H9 (cell line): ENCODE results near the gene MEPE. TPM values are rescaled to one million over a fixed set of nuclear protein-coding genes. Genes with fewer than 3 reads are reported as not detected.

ENCODE experiments used
- DNase-seq: peaks from one replicate; pipeline ENCODE4 v3.0.0-alpha.2; 2017
- H2AFZ ChIP-seq: one replicate; pipeline ENCODE4 v1.6.1; 2013; ENCODE audit warnings: mild to moderate bottlenecking, low read length, control low read depth, moderate library complexity
- H2AK5ac ChIP-seq: 2 replicates; pipeline ENCODE4 v1.6.1; 2013; ENCODE audit warnings: low read length, control low read depth, mixed read lengths; ENCODE audit not compliant: insufficient read length
- H2BK120ac ChIP-seq: one replicate; pipeline ENCODE4 v1.6.1; 2013; ENCODE audit warnings: low read depth, mild to moderate bottlenecking, low read length, control low read depth, inconsistent platforms; ENCODE audit not compliant: poor library complexity, severe bottlenecking
- H2BK12ac ChIP-seq: 2 replicates; pipeline ENCODE4 v1.6.1; 2013; ENCODE audit warnings: low read length, control low read depth, mixed read lengths, low read depth; ENCODE audit not compliant: insufficient read length
- H2BK15ac ChIP-seq: 2 replicates; pipeline ENCODE4 v1.6.1; 2013; ENCODE audit warnings: low read depth, low read length, control low read depth
- H2BK20ac ChIP-seq: one replicate; pipeline ENCODE4 v1.6.1; 2013; ENCODE audit warnings: low read depth, mild to moderate bottlenecking, low read length, control low read depth, inconsistent platforms; ENCODE audit not compliant: poor library complexity, severe bottlenecking
- H2BK5ac ChIP-seq: 2 replicates; pipeline ENCODE4 v1.6.1; 2013; ENCODE audit warnings: low read length, control low read depth, mixed read lengths; ENCODE audit not compliant: insufficient read length
- H3K14ac ChIP-seq: 2 replicates; pipeline ENCODE4 v1.6.1; 2013; ENCODE audit warnings: low read length, control low read depth; ENCODE audit not compliant: insufficient read depth
- H3K18ac ChIP-seq: 2 replicates; pipeline ENCODE4 v1.6.1; 2013; ENCODE audit warnings: low read depth, mild to moderate bottlenecking, mixed read lengths, low read length, control low read depth; ENCODE audit not compliant: insufficient read length
- H3K23ac ChIP-seq: 2 replicates; pipeline ENCODE4 v1.6.1; 2013; ENCODE audit warnings: low read length, control low read depth, mixed read lengths, low read depth; ENCODE audit not compliant: insufficient read length
- H3K23me2 ChIP-seq: 2 replicates; pipeline ENCODE4 v1.6.1; 2013; ENCODE audit warnings: low read depth, mild to moderate bottlenecking, mixed read lengths, low read length, control low read depth; ENCODE audit not compliant: insufficient read length, poor library complexity, severe bottlenecking
- H3K27ac ChIP-seq: 2 replicates; pipeline ENCODE4 v1.5.1; 2013; ENCODE audit warnings: low read length, control low read depth, mixed read lengths, low read depth; ENCODE audit not compliant: insufficient read length
- H3K27me3 ChIP-seq: 2 replicates; pipeline ENCODE4 v1.6.1; 2013; ENCODE audit warnings: low read length, control low read depth, inconsistent platforms; ENCODE audit not compliant: insufficient read depth
- H3K4ac ChIP-seq: 2 replicates; pipeline ENCODE4 v1.6.1; 2013; ENCODE audit warnings: low read depth, mild to moderate bottlenecking, control low read depth, inconsistent platforms, low read length, moderate library complexity
- H3K4me1 ChIP-seq: 2 replicates; pipeline ENCODE4 v1.6.1; 2013; ENCODE audit warnings: low read length, control low read depth, inconsistent platforms; ENCODE audit not compliant: insufficient read depth
- H3K4me2 ChIP-seq: 2 replicates; pipeline ENCODE4 v1.6.1; 2013; ENCODE audit warnings: low read length, control low read depth, mixed read lengths; ENCODE audit not compliant: insufficient read length, insufficient read depth
- H3K56ac ChIP-seq: 2 replicates; pipeline ENCODE4 v1.6.1; 2013; ENCODE audit warnings: low read depth, mild to moderate bottlenecking, mixed read lengths, low read length, control low read depth; ENCODE audit not compliant: insufficient read length
- H3K79me1 ChIP-seq: 2 replicates; pipeline ENCODE4 v1.6.1; 2013; ENCODE audit warnings: low read depth, mild to moderate bottlenecking, moderate library complexity, low read length, control low read depth, inconsistent platforms; ENCODE audit not compliant: insufficient read depth, poor library complexity, severe bottlenecking
- H3K79me2 ChIP-seq: 2 replicates; pipeline ENCODE4 v1.6.1; 2013; ENCODE audit warnings: low read length, control low read depth, inconsistent platforms; ENCODE audit not compliant: insufficient read depth
- H3K9ac ChIP-seq: 2 replicates; pipeline ENCODE4 v1.6.1; 2013; ENCODE audit warnings: low read length, control low read depth, mixed read lengths; ENCODE audit not compliant: insufficient read length; ENCODE audit errors: extremely low read depth
- H3K9me3 ChIP-seq: one replicate; pipeline ENCODE4 v1.6.1; 2013; ENCODE audit warnings: low read depth, low read length, inconsistent platforms; ENCODE audit not compliant: control insufficient read depth
- H3T11ph ChIP-seq: one replicate; pipeline ENCODE4 v1.6.1; 2013; ENCODE audit warnings: mild to moderate bottlenecking, low read length, control low read depth, inconsistent platforms
- H4K20me1 ChIP-seq: one replicate; pipeline ENCODE4 v1.6.1; 2013; ENCODE audit not compliant: control insufficient read depth, insufficient read length, insufficient read depth
- H4K5ac ChIP-seq: 2 replicates; pipeline ENCODE4 v1.6.1; 2013; ENCODE audit warnings: low read depth, mild to moderate bottlenecking, mixed read lengths, low read length, control low read depth; ENCODE audit not compliant: insufficient read length
- H4K8ac ChIP-seq: replicated peaks from 2 replicates; pipeline ENCODE4 v1.6.1; 2013; ENCODE audit warnings: low read length, control low read depth, mixed read lengths, low read depth; ENCODE audit not compliant: insufficient read length
- H4K91ac ChIP-seq: 2 replicates; pipeline ENCODE4 v1.6.1; 2013; ENCODE audit warnings: low read depth, mild to moderate bottlenecking, moderate library complexity, mixed read lengths, low read length, control low read depth; ENCODE audit not compliant: insufficient read length
- H3K27ac Mint-ChIP-seq, 3 experiments: 2 replicates in 2 of 3; 3 replicates in 1 of 3; pipeline ENCODE4 v1.8.0; 2020 to 2021; ENCODE audit warnings: mixed read lengths in 3 of 3, mild to moderate bottlenecking in 1 of 3, moderate library complexity in 1 of 3
- H3K27me3 Mint-ChIP-seq: 2 replicates; pipeline ENCODE4 v1.8.0; 2021; ENCODE audit warnings: low read depth, mild to moderate bottlenecking, moderate library complexity, mixed read lengths
- H3K36me3 Mint-ChIP-seq, 3 experiments: 2 replicates in 2 of 3; 3 replicates in 1 of 3; pipeline ENCODE4 v1.8.0; 2020 to 2021; ENCODE audit warnings: low read depth in 3 of 3, mixed read lengths in 3 of 3; ENCODE audit not compliant: insufficient read depth in 1 of 3
- H3K4me1 Mint-ChIP-seq, 2 experiments: 2 replicates each; pipeline ENCODE4 v1.8.0; 2020; ENCODE audit warnings: mixed read lengths in 2 of 2
- H3K4me3 Mint-ChIP-seq, 2 experiments: 2 replicates in 1 of 2; 3 replicates in 1 of 2; pipeline ENCODE4 v1.8.0; 2020 to 2021; ENCODE audit warnings: mild to moderate bottlenecking in 2 of 2, mixed read lengths in 2 of 2, moderate library complexity in 1 of 2
- H3K9me3 Mint-ChIP-seq, 2 experiments: 2 replicates in 1 of 2; 3 replicates in 1 of 2; pipeline ENCODE4 v1.8.0; 2020; ENCODE audit warnings: mild to moderate bottlenecking in 2 of 2, mixed read lengths in 2 of 2, moderate library complexity in 1 of 2
- WGBS: extraction: QIAGEN DNeasy Blood & Tissue Kit; methylation state at CpG from one replicate; pipeline ENCODE4 v1.1.7; 2013; ENCODE audit warnings: missing lambda C conversion rate, low lambda C conversion rate, mixed read lengths; ENCODE audit not compliant: insufficient read length; ENCODE audit errors: extremely low coverage; 5-methylcytosine and 5-hydroxymethylcytosine counted together
- total RNA-seq: library from RNA; stranded (reverse); gene quantifications from 2 replicates; pipeline ENCODE4 v1.2.1, GENCODE V29; 2021
- TF ChIP-seq, protein P1 (sequence below): fragments of 200-600 bp; sonication (generic); conservative IDR thresholded peaks from 3 replicates; pipeline ENCODE4 v1.8.0; 2021; ENCODE audit warnings: antibody characterized with exemption, mild to moderate bottlenecking

The MEPE gene
- total RNA-seq, 1 experiment from 2014 or later: not detected

DNA sequence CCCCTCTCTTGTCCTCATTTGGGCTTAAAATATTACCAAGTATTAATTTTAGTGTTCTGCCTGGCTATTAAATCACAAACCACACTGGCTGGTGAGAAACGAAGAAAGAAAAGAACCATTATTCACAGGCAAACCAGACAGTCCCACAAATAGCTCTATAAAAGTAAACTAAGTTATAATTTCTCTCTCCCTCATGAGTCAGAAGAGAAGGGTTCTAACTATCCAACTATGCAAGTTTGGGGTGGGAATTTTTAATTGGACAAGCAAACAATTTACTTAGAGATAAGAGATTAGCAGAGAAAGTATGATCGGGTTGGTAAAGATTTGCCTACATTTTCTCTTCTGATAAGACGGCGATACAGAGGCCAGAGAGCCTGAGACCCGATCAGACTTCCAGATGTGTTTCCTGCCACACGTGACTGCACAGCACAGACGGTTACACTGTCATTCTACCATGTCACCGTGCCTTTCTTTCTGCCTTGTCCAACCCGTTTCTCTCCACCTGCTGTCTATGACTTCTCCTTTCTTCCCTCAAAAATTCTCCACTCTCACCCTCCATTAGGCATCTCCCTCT, 52.3 kb downstream of the MEPE start:
- no peak overlapping the region for H3K27ac Mint-ChIP-seq
- no peaks in the 10 kb centered on the region for H3K79me1 ChIP-seq

More for the DNA sequence above, 52.3 kb downstream of the MEPE start:
- Histone ChIP-seq H3T11ph (no peak overlapping the region), H3K23me2 (no peaks in the 10 kb centered on the region), H4K20me1 (no peaks in the 10 kb centered on the region), H4K8ac (no peak overlapping the region), H3K23ac (no peak overlapping the region), H3K27me3 (no peaks in the 10 kb centered on the region), H3K79me2 (no peaks in the 10 kb centered on the region), H4K91ac (no peak overlapping the region), H3K4me1 (peaks cover 2% of the 10 kb centered on the region; the same call in 1 of the 2 replicates), H3K14ac (no peak overlapping the region), H4K5ac (no peak overlapping the region), H3K4ac (no peak overlapping the region), H2BK20ac (no peak overlapping the region), H3K9me3 (peaks cover 6% of the 10 kb centered on the region), H3K9ac (no peak overlapping the region), H2BK12ac (no peak overlapping the region), H2AK5ac (no peak overlapping the region), H3K27ac (no peak overlapping the region), H3K4me2 (no peak overlapping the region), H2BK5ac (no peak overlapping the region), H2BK15ac (no peak overlapping the region), H2AFZ (no peak overlapping the region), H2BK120ac (no peak overlapping the region), H3K18ac (no peak overlapping the region), H3K56ac (no peak overlapping the region)
- H3K36me3 Mint-ChIP-seq: peaks cover 15 to 20% (median 18%) of the 10 kb centered on the region in 3 experiments
- H3K4me1 Mint-ChIP-seq: peaks cover 4% of the 10 kb centered on the region in 2 experiments; a peak in 3 of 4 replicates
- WGBS: no CpG with 5 or more reads among the region's 9 CpGs
- H3K4me3 Mint-ChIP-seq: no peak overlapping the region
- peaks cover 17 to 19% of the 10 kb centered on the region in 2 experiments for H3K9me3 Mint-ChIP-seq
- H3K27me3 Mint-ChIP-seq: peaks cover 1% of the 10 kb centered on the region
- no peak for DNase-seq
- TF ChIP-seq, protein P1, sequence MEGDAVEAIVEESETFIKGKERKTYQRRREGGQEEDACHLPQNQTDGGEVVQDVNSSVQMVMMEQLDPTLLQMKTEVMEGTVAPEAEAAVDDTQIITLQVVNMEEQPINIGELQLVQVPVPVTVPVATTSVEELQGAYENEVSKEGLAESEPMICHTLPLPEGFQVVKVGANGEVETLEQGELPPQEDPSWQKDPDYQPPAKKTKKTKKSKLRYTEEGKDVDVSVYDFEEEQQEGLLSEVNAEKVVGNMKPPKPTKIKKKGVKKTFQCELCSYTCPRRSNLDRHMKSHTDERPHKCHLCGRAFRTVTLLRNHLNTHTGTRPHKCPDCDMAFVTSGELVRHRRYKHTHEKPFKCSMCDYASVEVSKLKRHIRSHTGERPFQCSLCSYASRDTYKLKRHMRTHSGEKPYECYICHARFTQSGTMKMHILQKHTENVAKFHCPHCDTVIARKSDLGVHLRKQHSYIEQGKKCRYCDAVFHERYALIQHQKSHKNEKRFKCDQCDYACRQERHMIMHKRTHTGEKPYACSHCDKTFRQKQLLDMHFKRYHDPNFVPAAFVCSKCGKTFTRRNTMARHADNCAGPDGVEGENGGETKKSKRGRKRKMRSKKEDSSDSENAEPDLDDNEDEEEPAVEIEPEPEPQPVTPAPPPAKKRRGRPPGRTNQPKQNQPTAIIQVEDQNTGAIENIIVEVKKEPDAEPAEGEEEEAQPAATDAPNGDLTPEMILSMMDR: no peak
